ENCODE measurements around the gene ARRB1. TPM values are rescaled to one million over a fixed set of nuclear protein-coding genes. Genes with fewer than 3 reads are reported as not detected.
A peak's percentile ranks its signal among the peaks of the same experiment; 100 is the strongest.

The ARRB1 gene
- total RNA-seq, 1 experiment from 2014 or later, result 219 TPM

DNA sequence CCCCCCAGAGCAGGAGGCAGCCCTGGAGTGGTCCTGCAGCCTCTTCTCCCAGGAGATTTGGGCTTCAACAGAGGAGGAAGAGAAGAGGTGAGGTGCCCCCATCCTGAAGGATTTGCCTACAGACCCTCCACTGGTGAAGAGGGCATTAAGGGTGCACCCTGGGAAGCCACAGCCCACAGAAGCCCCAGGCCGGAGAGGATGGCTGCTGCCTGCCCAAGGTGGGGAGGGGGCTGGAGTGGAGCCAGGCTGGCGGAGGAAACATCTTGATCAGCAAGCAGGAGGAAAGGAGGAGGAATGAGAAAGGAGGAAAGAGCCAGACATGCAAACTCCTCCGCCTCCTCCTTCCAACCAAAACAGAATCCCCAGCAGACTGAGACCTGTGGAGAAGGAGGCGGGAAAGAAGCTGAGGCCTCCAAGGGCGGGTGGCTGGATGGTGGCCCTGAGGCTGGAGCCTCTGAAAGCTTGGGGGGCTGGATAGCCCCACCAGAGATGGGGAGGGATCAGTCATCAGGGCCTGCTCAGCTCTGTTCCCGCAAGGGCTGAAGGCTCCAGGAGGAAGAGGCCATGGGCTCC lies 31.3 kb downstream of the ARRB1 start:
- H3K27ac ChIP-seq (ENCODE audit: low read length), result peak overlapping the region; percentile 81
- H3K27me3 ChIP-seq (ENCODE audit: control insufficient read depth, insufficient read depth, low read length), result no peaks in the 10 kb centered on the region
- ATAC-seq, result no peak
- in situ Hi-C loops (cut with HindIII; ENCODE audit: low pct_unique_long_range_greater_than_20kb, low sequenced_read_pairs) (no loop called here), intact Hi-C loops (cut with micrococcal nuclease; ENCODE audit: unreplicated experiment) (no loop called here)
- H3K36me3 ChIP-seq (ENCODE audit: control insufficient read depth, insufficient read depth, low read length), result no peaks in the 10 kb centered on the region
- no peak overlapping the region for H3K4me3 ChIP-seq (ENCODE audit: low read depth in 2 of 2, low read length in 2 of 2)
- CTCF ChIA-PET, result interaction anchor here (0.6 kb wide), 1 partner anchor 9 kb away, joined by 4 read pairs; no protein-coding TSS in a partner anchor
- H3K4me1 ChIP-seq (ENCODE audit: control insufficient read depth, insufficient read depth, low read length), result peaks cover 84% of the 10 kb centered on the region
- no peaks in the 10 kb centered on the region for H3K9me3 ChIP-seq (ENCODE audit: control insufficient read depth, insufficient read depth, low read depth, low read length)
- no peak for DNase-seq (ENCODE audit: low read depth, low spot score)
- BruUV-seq (replicated peaks), result no TSS peak
- TF ChIP-seq SIN3A (IDR thresholded peaks at IDR 0.05; ENCODE audit: borderline replicate concordance, insufficient read depth, low read depth, low read length) (no peak), POLR2AphosphoS5 (IDR thresholded peaks at IDR 0.05; ENCODE audit: low read depth, low read length) (no peak), TCF7L2 (IDR thresholded peaks at IDR 0.05; ENCODE audit: low read depth, low read length) (no peak), REST (IDR thresholded peaks at IDR 0.05; ENCODE audit: insufficient read depth in 1 of 2, low read depth in 2 of 2, low read length in 1 of 2) (no peak)
- TF ChIP-seq, protein P1, sequence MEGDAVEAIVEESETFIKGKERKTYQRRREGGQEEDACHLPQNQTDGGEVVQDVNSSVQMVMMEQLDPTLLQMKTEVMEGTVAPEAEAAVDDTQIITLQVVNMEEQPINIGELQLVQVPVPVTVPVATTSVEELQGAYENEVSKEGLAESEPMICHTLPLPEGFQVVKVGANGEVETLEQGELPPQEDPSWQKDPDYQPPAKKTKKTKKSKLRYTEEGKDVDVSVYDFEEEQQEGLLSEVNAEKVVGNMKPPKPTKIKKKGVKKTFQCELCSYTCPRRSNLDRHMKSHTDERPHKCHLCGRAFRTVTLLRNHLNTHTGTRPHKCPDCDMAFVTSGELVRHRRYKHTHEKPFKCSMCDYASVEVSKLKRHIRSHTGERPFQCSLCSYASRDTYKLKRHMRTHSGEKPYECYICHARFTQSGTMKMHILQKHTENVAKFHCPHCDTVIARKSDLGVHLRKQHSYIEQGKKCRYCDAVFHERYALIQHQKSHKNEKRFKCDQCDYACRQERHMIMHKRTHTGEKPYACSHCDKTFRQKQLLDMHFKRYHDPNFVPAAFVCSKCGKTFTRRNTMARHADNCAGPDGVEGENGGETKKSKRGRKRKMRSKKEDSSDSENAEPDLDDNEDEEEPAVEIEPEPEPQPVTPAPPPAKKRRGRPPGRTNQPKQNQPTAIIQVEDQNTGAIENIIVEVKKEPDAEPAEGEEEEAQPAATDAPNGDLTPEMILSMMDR (IDR thresholded peaks at IDR 0.05), result no peak
- POLR2A ChIA-PET, result no interaction called here

- no TSS peak for BruUV-seq (replicated peaks)
- ChIA-PET CTCF (no interaction called here), POLR2A (no interaction called here)
- H3K36me3 ChIP-seq (ENCODE audit: control insufficient read depth, insufficient read depth, low read length), result no peaks in the 10 kb centered on the region
- peak overlapping the region; percentile 81 for H3K27ac ChIP-seq (ENCODE audit: low read length)
- H3K27me3 ChIP-seq (ENCODE audit: control insufficient read depth, insufficient read depth, low read length), result no peaks in the 10 kb centered on the region
- H3K9me3 ChIP-seq (ENCODE audit: control insufficient read depth, insufficient read depth, low read depth, low read length), result no peaks in the 10 kb centered on the region
- H3K4me1 ChIP-seq (ENCODE audit: control insufficient read depth, insufficient read depth, low read length), result peaks cover 83% of the 10 kb centered on the region
- DNase-seq (ENCODE audit: low read depth, low spot score), result no peak
- intact Hi-C loops (cut with micrococcal nuclease; ENCODE audit: unreplicated experiment) (no loop called here), in situ Hi-C loops (cut with HindIII; ENCODE audit: low pct_unique_long_range_greater_than_20kb, low sequenced_read_pairs) (no loop called here)
- no peak for TF ChIP-seq REST (IDR thresholded peaks at IDR 0.05; ENCODE audit: insufficient read depth in 1 of 2, low read depth in 2 of 2, low read length in 1 of 2)
- no peak for TF ChIP-seq POLR2AphosphoS5 (IDR thresholded peaks at IDR 0.05; ENCODE audit: low read depth, low read length)
- no peak for TF ChIP-seq SIN3A (IDR thresholded peaks at IDR 0.05; ENCODE audit: borderline replicate concordance, insufficient read depth, low read depth, low read length)
- TF ChIP-seq, protein P1 (IDR thresholded peaks at IDR 0.05), result no peak
- TF ChIP-seq TCF7L2 (IDR thresholded peaks at IDR 0.05; ENCODE audit: low read depth, low read length), result no peak
- H3K4me3 ChIP-seq (ENCODE audit: low read depth in 2 of 2, low read length in 2 of 2), result no peak overlapping the region
- ATAC-seq, result peak; percentile 61
Observed at GRCh38 chr11:75319035-75319877, 32.2 kb downstream of the ARRB1 start.
